ENCODE data around the gene CCDC74B. TPM values are rescaled to one million over a fixed set of nuclear protein-coding genes. Genes with fewer than 3 reads are reported as not detected.
A peak's percentile ranks its signal among the peaks of the same experiment; 100 is the strongest.
"Not testable (repeated sequence)": the region's sequence is repeated elsewhere in the genome, so short reads cannot be mapped to it uniquely, and the experiment has no call there.

CCDC74B gene
- total RNA-seq = 1 to 10 TPM in 1 of 4 donors, under 1 TPM in 3; 0.31 to 4.4 (median 0.70) TPM

- intact Hi-C loops (cut with DNase I); H3K9me3 ChIP-seq; H3K36me3 ChIP-seq; DNase-seq; H3K27ac ChIP-seq: not testable (repeated sequence)
- Histone ChIP-seq H3K4me1 (peaks cover 0 to 19% (median 0%) of the 10 kb centered on the region in 3 donors), H3K27me3 (peaks cover 0 to 21% (median 0%) of the 10 kb centered on the region in 4 donors), H3K4me3 (peak within 1 kb of the TSS; percentile 14 to 59 (median 31))
- WGBS, 2 donors = 19 to 29% methylated on average over 9 of the region's 30 CpGs
These were observed at the start of gene CCDC74B for GRCh38 chr2:130145006-130145414. Gene CCDC74B, minus strand, starts transcription at chr2:130145112. Its CDS starts 116 bp downstream, at chr2:130144996.

- WGBS, 2 donors = no CpG with 5 or more reads among the region's 22 CpGs
- peaks cover 0 to 20% (median 0%) of the 10 kb centered on the region in 3 donors for H3K36me3 ChIP-seq
- H3K9me3 ChIP-seq; H3K27ac ChIP-seq; DNase-seq; H3K4me3 ChIP-seq; H3K27me3 ChIP-seq; intact Hi-C loops (cut with DNase I); H3K4me1 ChIP-seq: not testable (repeated sequence)
These were observed 48.9 kb upstream of the CCDC74B start for GRCh38 chr2:130193824-130194223.

DNA sequence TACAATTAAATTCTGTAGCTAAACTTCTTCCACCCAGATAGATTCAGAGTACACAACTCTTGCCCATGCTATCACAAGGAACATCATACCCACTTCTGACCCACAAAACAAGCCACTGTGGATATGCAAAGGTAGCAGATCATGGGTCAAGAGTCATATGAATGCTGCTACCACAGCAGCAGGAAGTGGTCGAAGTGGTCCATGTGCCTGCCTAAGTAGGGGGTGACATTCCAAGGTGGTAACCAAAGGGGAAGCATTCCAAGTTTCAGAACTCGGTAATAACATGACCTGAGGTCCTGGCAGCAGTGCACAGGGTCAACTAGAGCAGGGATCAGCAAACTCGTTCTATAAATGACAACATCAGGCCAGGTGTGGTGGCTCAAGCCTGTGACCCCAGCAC lies 47.5 kb upstream of the CCDC74B start:
- intact Hi-C loops (cut with DNase I); DNase-seq; H3K27ac ChIP-seq; H3K4me1 ChIP-seq; H3K9me3 ChIP-seq; H3K4me3 ChIP-seq; H3K27me3 ChIP-seq: not testable (repeated sequence)
- WGBS, 2 donors = 68 to 86% methylated on average over 3 of the region's 3 CpGs
- peaks cover 0 to 30% (median 0%) of the 10 kb centered on the region in 3 donors for H3K36me3 ChIP-seq

DNA sequence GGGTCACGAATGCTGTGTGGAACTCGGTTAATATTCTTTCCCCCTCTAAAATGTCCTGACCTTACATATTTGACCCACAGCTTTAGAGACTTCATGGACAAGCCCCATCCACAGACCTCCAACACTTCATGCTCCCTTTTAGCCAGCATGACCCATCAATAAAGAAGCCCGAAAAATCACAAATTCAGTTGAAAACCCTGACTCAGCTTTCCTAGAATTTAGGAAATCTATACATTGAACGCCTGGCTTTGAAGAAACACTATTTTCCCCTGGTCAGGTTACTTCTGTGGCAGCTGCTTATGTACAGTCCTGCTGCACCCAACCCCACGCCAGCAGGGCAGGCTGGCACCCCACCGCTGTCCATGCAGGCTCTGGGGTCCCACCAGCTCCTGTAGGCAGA lies 46.4 kb upstream of the CCDC74B start:
- 83 to 87% methylated on average over 5 to 6 of the region's 6 CpGs for WGBS, 2 donors
- H3K4me3 ChIP-seq; H3K4me1 ChIP-seq; H3K27ac ChIP-seq; H3K9me3 ChIP-seq; H3K27me3 ChIP-seq; intact Hi-C loops (cut with DNase I); DNase-seq: not testable (repeated sequence)
- H3K36me3 ChIP-seq = peaks cover 0 to 40% (median 0%) of the 10 kb centered on the region in 3 donors

- H3K4me1 ChIP-seq = no peaks in the 10 kb centered on the region
These were observed 45.3 kb upstream of the CCDC74B start for GRCh38 chr2:130190237-130190636.

DNA sequence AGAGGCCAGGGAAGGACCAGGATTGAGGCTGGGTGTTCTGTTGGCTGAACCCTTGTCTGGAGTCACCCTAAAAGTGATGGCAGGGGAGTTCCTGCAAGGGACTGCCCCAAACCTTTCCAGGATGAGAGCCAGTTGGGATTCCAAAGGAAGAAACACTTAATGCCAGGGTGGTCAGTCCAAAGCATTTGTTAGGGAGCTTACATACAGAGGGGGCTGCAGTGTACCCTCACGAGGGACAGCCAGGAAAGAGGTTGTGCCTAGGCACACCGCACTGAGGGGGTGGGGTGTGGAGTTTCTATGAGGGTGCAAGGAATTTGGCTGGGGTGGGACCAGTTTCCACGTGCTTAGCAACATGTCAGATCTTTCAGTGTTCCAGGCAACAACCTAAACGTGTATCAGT lies 44.0 kb upstream of the CCDC74B start:
- 81% methylated on average over 4 of the region's 4 CpGs; no CpG with 5 or more reads in 1 of the 2 donors for WGBS, 2 donors
- not testable (repeated sequence) for H3K27me3 ChIP-seq, DNase-seq, H3K27ac ChIP-seq, H3K9me3 ChIP-seq, H3K4me1 ChIP-seq, H3K4me3 ChIP-seq
- intact Hi-C loops (cut with DNase I) = loop anchor here (5.0 kb wide), 1 partner anchor 1298 kb away; no protein-coding TSS in a partner anchor
- H3K36me3 ChIP-seq = peaks cover 0 to 50% (median 0%) of the 10 kb centered on the region in 3 donors

More at GRCh38 chr2:130190237-130190636, 45.3 kb upstream of the CCDC74B start:
- Histone ChIP-seq H3K36me3 (peaks cover 0 to 40% (median 0%) of the 10 kb centered on the region in 3 donors), H3K27me3 (no peaks in the 10 kb centered on the region), H3K27ac (no peak overlapping the region), H3K4me3 (no peak overlapping the region), H3K9me3 (no peaks in the 10 kb centered on the region)
- intact Hi-C loops (cut with DNase I) = no loop called here
- no peak for TF ChIP-seq POLR2A (IDR thresholded peaks at IDR 0.05)
- TF ChIP-seq, protein P1, sequence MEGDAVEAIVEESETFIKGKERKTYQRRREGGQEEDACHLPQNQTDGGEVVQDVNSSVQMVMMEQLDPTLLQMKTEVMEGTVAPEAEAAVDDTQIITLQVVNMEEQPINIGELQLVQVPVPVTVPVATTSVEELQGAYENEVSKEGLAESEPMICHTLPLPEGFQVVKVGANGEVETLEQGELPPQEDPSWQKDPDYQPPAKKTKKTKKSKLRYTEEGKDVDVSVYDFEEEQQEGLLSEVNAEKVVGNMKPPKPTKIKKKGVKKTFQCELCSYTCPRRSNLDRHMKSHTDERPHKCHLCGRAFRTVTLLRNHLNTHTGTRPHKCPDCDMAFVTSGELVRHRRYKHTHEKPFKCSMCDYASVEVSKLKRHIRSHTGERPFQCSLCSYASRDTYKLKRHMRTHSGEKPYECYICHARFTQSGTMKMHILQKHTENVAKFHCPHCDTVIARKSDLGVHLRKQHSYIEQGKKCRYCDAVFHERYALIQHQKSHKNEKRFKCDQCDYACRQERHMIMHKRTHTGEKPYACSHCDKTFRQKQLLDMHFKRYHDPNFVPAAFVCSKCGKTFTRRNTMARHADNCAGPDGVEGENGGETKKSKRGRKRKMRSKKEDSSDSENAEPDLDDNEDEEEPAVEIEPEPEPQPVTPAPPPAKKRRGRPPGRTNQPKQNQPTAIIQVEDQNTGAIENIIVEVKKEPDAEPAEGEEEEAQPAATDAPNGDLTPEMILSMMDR (IDR thresholded peaks at IDR 0.05) = no peak
- no peak for DNase-seq
- WGBS, 2 donors = 62 to 78% methylated on average over 3 to 6 of the region's 15 CpGs

DNA sequence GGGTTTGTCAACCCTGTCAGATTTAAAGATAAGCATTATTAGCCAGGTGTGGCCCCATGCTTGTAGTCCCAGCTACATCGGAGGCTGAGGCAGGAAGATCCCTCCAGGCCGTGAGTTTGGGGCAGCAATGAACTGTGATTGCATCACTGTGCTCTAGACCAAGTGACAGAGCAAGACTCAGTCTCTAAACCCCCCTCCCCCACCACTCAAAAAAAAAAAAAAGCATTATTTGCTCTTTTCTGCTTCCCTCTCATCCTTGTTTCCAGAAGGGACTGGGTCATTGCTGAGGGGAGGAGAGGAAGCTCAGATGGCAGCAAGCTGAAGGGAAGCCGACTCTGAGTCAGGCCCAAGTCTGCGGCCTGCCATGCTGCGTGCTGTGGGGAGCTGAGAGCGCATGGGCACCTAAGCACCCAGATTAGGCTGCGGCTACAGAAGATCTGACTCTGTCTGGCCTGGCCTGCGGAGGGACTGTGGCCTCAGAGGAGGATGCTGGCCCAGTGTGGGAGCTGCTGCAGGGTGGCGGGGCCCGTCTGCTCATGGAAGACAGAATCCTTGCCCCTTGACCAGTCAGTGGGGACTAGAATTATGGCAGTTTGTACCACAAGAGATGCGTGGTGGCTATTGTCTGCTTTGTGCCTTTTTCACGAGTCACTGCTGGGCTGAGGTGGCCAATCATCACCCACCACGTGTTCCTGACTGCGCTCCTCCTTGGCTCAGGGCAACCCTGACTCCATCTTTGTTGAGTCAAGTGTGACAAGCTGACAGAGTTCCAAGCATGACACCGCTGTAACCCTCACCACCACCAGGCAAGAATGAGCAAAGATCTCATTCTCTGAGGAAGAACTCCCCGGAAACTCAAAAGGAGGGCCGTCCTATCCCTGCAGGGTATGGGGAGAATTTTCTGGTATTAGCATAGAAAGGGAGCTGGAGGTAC lies 43.2 kb upstream of the CCDC74B start:
- not testable (repeated sequence) for H3K4me3 ChIP-seq, H3K27me3 ChIP-seq, DNase-seq, H3K27ac ChIP-seq, H3K9me3 ChIP-seq
- intact Hi-C loops (cut with DNase I) = loop anchor here (5.0 kb wide), 1 partner anchor 1299 kb away; no protein-coding TSS in a partner anchor
- WGBS, 2 donors = 78 to 93% methylated on average over 8 to 14 of the region's 17 CpGs
- peaks cover 0 to 52% (median 0%) of the 10 kb centered on the region in 3 donors for H3K36me3 ChIP-seq
- H3K4me1 ChIP-seq = peaks cover 4 to 16% (median 7%) of the 10 kb centered on the region in 3 donors

DNA sequence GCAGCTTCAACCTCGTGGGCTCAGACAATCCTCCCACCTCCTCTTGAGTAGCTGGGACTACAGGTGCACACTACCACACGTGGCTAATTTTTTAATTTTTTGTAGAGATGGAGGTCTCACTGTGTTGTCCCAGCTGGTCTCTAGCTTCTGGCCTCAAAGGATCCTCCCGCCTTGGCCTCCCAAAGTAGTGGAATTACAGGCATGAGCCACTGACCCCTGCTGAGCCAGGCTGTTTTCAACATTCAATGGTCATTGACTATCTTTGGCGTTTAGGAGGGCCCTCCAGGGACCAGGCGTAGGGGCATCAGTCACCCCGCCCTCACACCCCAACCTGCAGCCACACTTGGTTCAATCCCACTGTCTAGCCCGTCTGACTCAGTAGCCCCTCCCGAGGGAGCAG lies 42.4 kb upstream of the CCDC74B start:
- 74 to 83% methylated on average over 3 to 8 of the region's 8 CpGs for WGBS, 2 donors

More for the DNA sequence above, 42.4 kb upstream of the CCDC74B start:
- Histone ChIP-seq H3K4me3 (no peak overlapping the region), H3K4me1 (peaks cover 8 to 21% (median 11%) of the 10 kb centered on the region in 3 donors), H3K27me3 (no peaks in the 10 kb centered on the region), H3K36me3 (peaks cover 0 to 52% (median 0%) of the 10 kb centered on the region in 3 donors), H3K27ac (no peak overlapping the region), H3K9me3 (no peaks in the 10 kb centered on the region)
- intact Hi-C loops (cut with DNase I) = loop anchor here (5.0 kb wide), 1 partner anchor 1300 kb away; no protein-coding TSS in a partner anchor
- DNase-seq = no peak
- TF ChIP-seq POLR2A (IDR thresholded peaks at IDR 0.05) = no peak
- TF ChIP-seq, protein P1 (IDR thresholded peaks at IDR 0.05) = no peak
